ENCODE data around the gene CYLD. TPM values are rescaled to one million over a fixed set of nuclear protein-coding genes. Genes with fewer than 3 reads are reported as not detected.

Gene CYLD
- total and polyA plus RNA-seq, 2 of the 4 experiments (the other 2 are of a cell fraction), result 16.2 to 37.3 TPM

DNA sequence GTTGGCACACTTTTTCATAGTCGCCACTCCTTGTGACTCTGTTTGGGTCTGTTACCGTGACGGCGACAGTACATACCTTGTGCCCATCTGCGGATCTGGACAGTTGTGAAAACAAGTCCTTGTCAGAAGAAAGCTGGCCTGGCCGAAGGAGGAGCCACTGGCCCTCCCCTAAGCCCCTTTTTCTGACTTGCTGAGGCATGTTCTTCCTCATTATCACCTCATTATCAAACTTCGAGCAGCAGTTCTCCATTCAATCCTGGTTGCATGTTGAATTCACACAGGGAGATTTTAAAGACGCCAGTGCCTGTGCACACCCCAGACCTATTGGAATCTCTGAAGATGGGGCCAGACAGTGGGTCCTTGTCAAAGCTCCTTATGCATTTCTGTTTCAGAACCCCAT lies 61.1 kb downstream of the CYLD start:
- ChIA-PET CTCF (interaction anchor here (0.5 to 1.0 kb wide), 2 partner anchors 8 to 243 kb away, joined by 3 to 4 read pairs; no protein-coding TSS in a partner anchor), POLR2A (ENCODE audit: unreplicated experiment) (no interaction called here)
- H3K4me1 ChIP-seq (ENCODE audit: control insufficient read depth, insufficient read depth, low read length), result peaks cover 4% of the 10 kb centered on the region
- H2BK20ac ChIP-seq (ENCODE audit: low read depth, low read length), result no peak overlapping the region
- H3K27ac ChIP-seq (ENCODE audit: insufficient read depth, low read length), result no peak overlapping the region
- dilution Hi-C loops (cut with HindIII; ENCODE audit: low sequenced_read_pairs, unreplicated experiment), result no loop called here
- WGBS, 2 experiments (ENCODE audit: extremely low coverage in 2 of 2, insufficient read length in 1 of 2), result 62% methylated on average over 5 of the region's 8 CpGs; no CpG with 5 or more reads in 1 of the 2 experiments
- no peak overlapping the region; the same call in 1 of the 2 replicates for H3K18ac ChIP-seq (ENCODE audit: low read depth, low read length)
- no TSS peak for BruUV-seq (replicated peaks)
- no peaks in the 10 kb centered on the region for H3K9me1 ChIP-seq (ENCODE audit: insufficient read depth, low read length)
- intact Hi-C loops (cut with micrococcal nuclease), result no loop called here
- peak overlapping the region; percentile 22 for H2BK120ac ChIP-seq (ENCODE audit: low read depth, low read length)
- H2BK15ac ChIP-seq (ENCODE audit: low read depth, low read length), result 0 out of 3 replicates have a peak overlapping the region, but pooled peaks have one; percentile 62
- H3K56ac ChIP-seq (ENCODE audit: extremely low read depth, insufficient read depth, low read length), result no peak overlapping the region
- no peak overlapping the region for H3K9ac ChIP-seq (ENCODE audit: low read depth, low read length)
- H3K4me2 ChIP-seq (ENCODE audit: low read depth, low read length), result no peak overlapping the region
- peak overlapping the region in 1 of 2 experiments; percentile 9; a peak in 2 of 4 replicates for H4K8ac ChIP-seq (ENCODE audit: low read depth in 2 of 2, low read length in 2 of 2)
- H3K14ac ChIP-seq (replicated peaks; ENCODE audit: low read depth, low read length), result no peak overlapping the region
- H2AK9ac ChIP-seq (replicated peaks; ENCODE audit: low read depth, low read length, poor library complexity), result no peak overlapping the region
- H3K23ac ChIP-seq (ENCODE audit: low read depth, low read length), result no peak overlapping the region; the same call in 1 of the 2 replicates
- no peak overlapping the region for H4K5ac ChIP-seq (ENCODE audit: low read depth, low read length)
- no peak overlapping the region for H2BK5ac ChIP-seq (ENCODE audit: low read depth, low read length, poor library complexity, severe bottlenecking)
- peak overlapping the region; percentile 9 for H2AFZ ChIP-seq (replicated peaks; ENCODE audit: low read length, poor library complexity)
- H4K20me1 ChIP-seq (ENCODE audit: insufficient read depth, low read length), result no peaks in the 10 kb centered on the region
- H2AK5ac ChIP-seq (ENCODE audit: low read depth, low read length), result no peak overlapping the region
- no peaks in the 10 kb centered on the region for H3K79me1 ChIP-seq (ENCODE audit: low read depth in 1 of 2, low read length in 2 of 2)
- ATAC-seq (ENCODE audit: low read depth) (no peak), DNase-seq (no peak)
- no peak overlapping the region for H3K4me3 ChIP-seq (ENCODE audit: insufficient read depth, low read depth, low read length)
- no peaks in the 10 kb centered on the region for H3K9me3 ChIP-seq (ENCODE audit: control insufficient read depth, insufficient read depth, low read length)
- in situ Hi-C loops (cut with MboI; ENCODE audit: low sequenced_read_pairs), result loop anchor here (10.0 to 25.0 kb wide), 3 partner anchors 118 to 1184 kb away; partner anchors contain the start of gene SNX20
- TF ChIP-seq POLR2A (IDR thresholded peaks at IDR 0.05; ENCODE audit: low read depth, low read length), result no peak
- TF ChIP-seq MXI1 (IDR thresholded peaks at IDR 0.05; ENCODE audit: borderline replicate concordance, low read depth, low read length), result no peak
- no peak overlapping the region for H3K4ac ChIP-seq (ENCODE audit: low read depth, low read length)
- no peak overlapping the region; the same call in 1 of the 2 replicates for H4K91ac ChIP-seq (ENCODE audit: insufficient read depth, low read depth, low read length)
- no peaks in the 10 kb centered on the region for H3K27me3 ChIP-seq (ENCODE audit: control insufficient read depth, insufficient read depth, low read length)
- peaks cover 3% of the 10 kb centered on the region; the same call in 1 of the 2 replicates for H3K36me3 ChIP-seq (ENCODE audit: control insufficient read depth, insufficient read depth, low read length)

Data from IMR-90 (cell line).